Endothelial cell of umbilical vein (primary cell): ENCODE data around the gene TMEM267. TPM values are rescaled to one million over a fixed set of nuclear protein-coding genes. Genes with fewer than 3 reads are reported as not detected.
"Not testable (repeated sequence)": the region's sequence is repeated elsewhere in the genome, so short reads cannot be mapped to it uniquely, and the experiment has no call there.

Experiments used
- BruUV-seq: library from RNA; stranded (reverse); fragments of 400-500 nt; replicated peaks from 2 replicates; lab custom pipeline; 2021; lab: Mats Ljungman, UMichigan
- CTCF ChIA-PET: fragments of 300-600, 350-600 bp; sonication (Branson Sonifier 250); formaldehyde crosslinking; loops from one replicate; lab custom pipeline; 2021; ENCODE audit warnings: antibody characterized with exemption, inconsistent platforms; lab: Charles Lee
- POLR2A ChIA-PET: fragments of 300-600, 350-600 bp; sonication (Branson Sonifier 250); formaldehyde crosslinking; loops from one replicate; lab custom pipeline; 2021; ENCODE audit warnings: antibody characterized with exemption, inconsistent platforms; lab: Charles Lee
- DNase-seq: peaks from one replicate; pipeline ENCODE4 v3.0.0-alpha.2; 2011; ENCODE audit warnings: low read depth, low spot score
- FAIRE-seq: peaks from 2 replicates; lab custom pipeline; 2011; peaks lifted over from hg19 to GRCh38; lab: Jason Lieb, UNC
- H2AFZ ChIP-seq: 2 replicates; pipeline ENCODE4 v1.6.0; 2012; ENCODE audit warnings: low read depth, low read length, control low read depth, inconsistent platforms
- H3K27ac ChIP-seq: 2 replicates; pipeline ENCODE4 v1.5.1; 2011; ENCODE audit warnings: low read depth, mild to moderate bottlenecking, control low read depth, low read length, moderate library complexity; ENCODE audit not compliant: insufficient read depth
- H3K27me3 ChIP-seq, 2 experiments: 2 replicates each; pipeline versions ENCODE4 v1.6.0 to v1.6.1; 2011; ENCODE audit warnings: low read length in 2 of 2, mixed read lengths in 1 of 2; ENCODE audit not compliant: control insufficient read depth in 2 of 2, insufficient read depth in 2 of 2
- H3K36me3 ChIP-seq, 2 experiments: 2 replicates in 1 of 2; 3 replicates in 1 of 2; pipeline ENCODE4 v1.5.1; 2011; ENCODE audit warnings: low read length in 2 of 2, mild to moderate bottlenecking in 1 of 2, moderate library complexity in 1 of 2; ENCODE audit not compliant: control insufficient read depth in 2 of 2, insufficient read depth in 2 of 2; ENCODE audit errors: extremely low read depth in 1 of 2
- H3K4me1 ChIP-seq: 3 replicates; pipeline ENCODE4 v1.5.1; 2011; ENCODE audit warnings: mild to moderate bottlenecking, low read length; ENCODE audit not compliant: control insufficient read depth, insufficient read depth; ENCODE audit errors: extremely low read depth
- H3K4me2 ChIP-seq: 2 replicates; pipeline ENCODE4 v1.6.1; 2011; ENCODE audit warnings: low read length, control low read depth, mixed read lengths; ENCODE audit not compliant: insufficient read depth
- H3K4me3 ChIP-seq, 3 experiments: fragments of 200-600 bp in 1 of 3; sonication (generic), shearing (Covaris generic) in 1 of 3; replicated peaks in 1 of 3; 2 replicates each; pipeline ENCODE4 v1.5.1; 2011 to 2016; ENCODE audit warnings: control low read depth in 3 of 3, low read length in 3 of 3, mild to moderate bottlenecking in 2 of 3, inconsistent platforms in 1 of 3, low read depth in 1 of 3, moderate library complexity in 1 of 3; ENCODE audit not compliant: insufficient read depth in 1 of 3
- H3K79me2 ChIP-seq: 2 replicates; pipeline ENCODE4 v1.6.0; 2012; ENCODE audit warnings: low read length, inconsistent platforms; ENCODE audit not compliant: control insufficient read depth, insufficient read depth
- H3K9ac ChIP-seq: replicated peaks from 2 replicates; pipeline ENCODE3; 2011; ENCODE audit warnings: low read length, control low read depth; ENCODE audit not compliant: insufficient read depth; ENCODE audit errors: extremely low read depth
- H3K9me1 ChIP-seq: replicated peaks from 3 replicates; pipeline ENCODE4 v1.6.0; 2011; ENCODE audit warnings: mild to moderate bottlenecking, low read length; ENCODE audit not compliant: control insufficient read depth, insufficient read depth; ENCODE audit errors: extremely low read depth
- H3K9me3 ChIP-seq: replicated peaks from 2 replicates; pipeline ENCODE4 v1.5.1; 2012; ENCODE audit warnings: low read length, inconsistent platforms; ENCODE audit not compliant: control insufficient read depth, insufficient read depth
- H4K20me1 ChIP-seq: replicated peaks from 2 replicates; pipeline ENCODE3; 2011; ENCODE audit warnings: mild to moderate bottlenecking, low read length; ENCODE audit not compliant: control insufficient read depth, insufficient read depth; ENCODE audit errors: extremely low read depth
- CTCF ChIP-seq, 2 donors: IDR thresholded peaks; 1 replicate in 1 of 2; 2 replicates in 1 of 2; pipeline ENCODE4 v1.5.1; 2011; ENCODE audit warnings: low read length in 2 of 2, mild to moderate bottlenecking in 2 of 2, moderate library complexity in 2 of 2, control low read depth in 1 of 2, inconsistent platforms in 1 of 2, low read depth in 1 of 2; ENCODE audit not compliant: insufficient read depth in 1 of 2; ENCODE audit errors: extremely low read depth in 1 of 2
- EZH2 ChIP-seq: IDR thresholded peaks from 2 replicates; pipeline ENCODE4 v1.6.1; 2012; ENCODE audit warnings: borderline replicate concordance, low read depth, mild to moderate bottlenecking, moderate library complexity, low read length, inconsistent platforms; ENCODE audit not compliant: severe bottlenecking
- FOS ChIP-seq: IDR thresholded peaks from 2 replicates; pipeline ENCODE4 v1.6.1; 2011; ENCODE audit warnings: mild to moderate bottlenecking, low read length, moderate library complexity, borderline replicate concordance; ENCODE audit not compliant: insufficient read depth
- GATA2 ChIP-seq: IDR thresholded peaks from 2 replicates; pipeline ENCODE4 v1.7.0; 2011; ENCODE audit warnings: low read depth, mild to moderate bottlenecking, moderate library complexity, mixed read lengths, low read length; ENCODE audit not compliant: insufficient read length, insufficient read depth
- JUN ChIP-seq: IDR thresholded peaks from 2 replicates; pipeline ENCODE4 v1.6.1; 2011; ENCODE audit warnings: borderline replicate concordance, low read depth; ENCODE audit not compliant: insufficient read length, insufficient read depth
- MAX ChIP-seq: IDR thresholded peaks from 2 replicates; pipeline ENCODE4 v1.6.1; 2011; ENCODE audit not compliant: insufficient read depth, insufficient read length
- MYC ChIP-seq: IDR thresholded peaks from one replicate; pipeline ENCODE4 v1.6.1; 2011; ENCODE audit warnings: mild to moderate bottlenecking, low read depth, low read length
- POLR2A ChIP-seq: IDR thresholded peaks from 2 replicates; pipeline ENCODE4 v1.6.1; 2012; ENCODE audit warnings: low read depth, mild to moderate bottlenecking, control low read depth, low read length
- POLR2AphosphoS5 ChIP-seq: IDR thresholded peaks from 2 replicates; pipeline ENCODE4 v1.6.1; 2012; ENCODE audit warnings: low read depth, mild to moderate bottlenecking, control low read depth, low read length, moderate library complexity; ENCODE audit not compliant: insufficient read depth
- dilution Hi-C: fragments of 300-500 bp; cut with MboI; formaldehyde crosslinking; loops from one replicate; pipeline ENCODE4 v1.15.0; 2019; ENCODE audit warnings: low sequenced_read_pairs; ENCODE audit not compliant: extremely low pct_ligation_motif_present
- intact Hi-C: fragments of 100-400 bp; cut with micrococcal nuclease; formaldehyde crosslinking; loops from one replicate; pipeline ENCODE4 v1.10.0; 2022
- polyA plus RNA-seq, 4 experiments: library from polyadenylated mRNA; depleted of rRNA in 3 of 4; stranded (reverse) in 3 of 4; unstranded in 1 of 4; fragments of >200 nt; gene quantifications; 2 replicates each; pipeline versions ENCODE4 v1.2.1 to v1.2.3, GENCODE V29; 2011 to 2012; ENCODE audit warnings: missing spikeins in 1 of 4
- total RNA-seq: library from RNA; stranded (reverse); gene quantifications from 2 replicates; pipeline ENCODE4 v1.2.3, GENCODE V29; 2021

TMEM267 gene
- total and polyA plus RNA-seq, 2 donors (not counting 3 experiments of a cell fraction or from before 2014, with no cell fraction given): 5.4 to 8.6 TPM

- ChIA-PET CTCF (interaction anchor here (1.4 kb wide), 1 partner anchor 36 kb away, joined by 4 read pairs; no protein-coding TSS in a partner anchor), POLR2A (no interaction called here)
- no peak for TF ChIP-seq JUN
- no peak for TF ChIP-seq POLR2A
- no peak for TF ChIP-seq FOS
- TF ChIP-seq POLR2AphosphoS5: no peak
- no peak for TF ChIP-seq MYC
- no peak for TF ChIP-seq MAX
- TF ChIP-seq GATA2: no peak
- TF ChIP-seq EZH2: no peak
- TF ChIP-seq CTCF (IDR thresholded peaks at IDR 0.05; ENCODE audit: extremely low read depth in 1 of 2, insufficient read depth in 1 of 2, low read depth in 1 of 2, low read length in 2 of 2): no peak
- H4K20me1 ChIP-seq: no peaks in the 10 kb centered on the region
- no peaks in the 10 kb centered on the region for H3K79me2 ChIP-seq
- H3K9ac ChIP-seq: no peak overlapping the region
- no peak overlapping the region for H3K4me3 ChIP-seq
- no peak for DNase-seq
- H3K9me3 ChIP-seq: no peaks in the 10 kb centered on the region
- no peaks in the 10 kb centered on the region for H3K36me3 ChIP-seq
- no peaks in the 10 kb centered on the region for H3K4me1 ChIP-seq
- no peaks in the 10 kb centered on the region for H3K27me3 ChIP-seq
- no peak overlapping the region for H3K27ac ChIP-seq
- H3K9me1 ChIP-seq: no peaks in the 10 kb centered on the region
- BruUV-seq: no TSS peak
- no peak overlapping the region for H2AFZ ChIP-seq
- no peak for FAIRE-seq
- H3K4me2 ChIP-seq: no peak overlapping the region
- dilution Hi-C loops (no loop called here), intact Hi-C loops (no loop called here)
Observed at GRCh38 chr5:43425983-43426382, 57.7 kb downstream of the TMEM267 start.

DNA sequence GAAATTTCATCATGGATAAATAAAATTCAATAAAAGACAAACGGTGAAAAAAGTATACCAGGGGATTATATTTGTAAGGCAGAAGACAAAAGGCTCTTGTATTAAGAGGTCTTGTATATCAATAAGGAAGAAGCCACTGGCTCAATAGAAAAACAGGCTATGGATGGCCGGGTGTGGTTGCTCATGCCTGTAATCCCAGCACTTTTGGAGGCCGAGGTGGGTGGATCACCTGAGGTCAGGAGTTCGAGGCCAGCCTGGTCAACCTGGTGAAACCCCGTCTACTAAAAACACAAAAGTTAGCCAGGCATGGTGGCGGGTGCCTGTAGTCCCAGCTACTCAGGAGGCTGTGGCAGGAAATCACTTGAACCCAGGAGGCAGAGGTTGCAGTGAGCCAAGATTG is 60.6 kb downstream of the TMEM267 start:
- H3K36me3 ChIP-seq, H2AFZ ChIP-seq, H3K4me3 ChIP-seq, CTCF ChIA-PET, H3K79me2 ChIP-seq, FAIRE-seq, dilution Hi-C loops, H3K4me2 ChIP-seq, H3K9me1 ChIP-seq, H3K27me3 ChIP-seq, H4K20me1 ChIP-seq, DNase-seq, BruUV-seq, intact Hi-C loops, POLR2A ChIA-PET, H3K27ac ChIP-seq, H3K9me3 ChIP-seq, H3K4me1 ChIP-seq, H3K9ac ChIP-seq: not testable (repeated sequence)
